Lower leg skin (tissue), 4 donors: ENCODE data around the gene MED27. TPM values are rescaled to one million over a fixed set of nuclear protein-coding genes. Genes with fewer than 3 reads are reported as not detected.

Source experiments
- DNase-seq, 2 donors: peaks; one replicate each; pipeline ENCODE4 v3.0.0-alpha.2; 2019; ENCODE audit warnings: low spot score in 2 of 2
- H3K4me3 ChIP-seq: fragments of 200-600 bp; sonication (generic); 2 replicates; pipeline ENCODE4 v1.5.1; 2017; ENCODE audit warnings: mild to moderate bottlenecking, low read depth; ENCODE audit not compliant: poor library complexity, severe bottlenecking
- CTCF ChIP-seq, 3 donors: fragments of 450-650 bp; IDR thresholded peaks; one replicate each; pipeline ENCODE4 v1.5.1; 2016; ENCODE audit warnings: antibody characterized with exemption in 3 of 3, mild to moderate bottlenecking in 3 of 3, moderate library complexity in 2 of 3
- POLR2A ChIP-seq, 2 donors: fragments of 450-650 bp; IDR thresholded peaks; one replicate each; pipeline ENCODE4 v1.6.1; 2016 to 2017; ENCODE audit warnings: antibody characterized with exemption in 2 of 2, mild to moderate bottlenecking in 1 of 2, moderate library complexity in 1 of 2
- WGBS, 2 donors: methylation state at CpG; one replicate each; pipeline ENCODE4 v1.1.5; 2018; 5-methylcytosine and 5-hydroxymethylcytosine counted together
- intact Hi-C: fragments of 100-400 bp; cut with DNase I; formaldehyde crosslinking; loops from one replicate; pipeline ENCODE4 v1.15.0; 2023; ENCODE audit warnings: low total_unique reads
- total RNA-seq, 4 donors: library from RNA; depleted of rRNA; stranded (reverse); fragments of >200 nt; gene quantifications; one replicate each; pipeline ENCODE4 v1.1.0, GENCODE V29; 2016

The MED27 gene
- total RNA-seq, 4 donors from 2014 or later = 15.4 to 20.3 (median 16.5) TPM

GRCh38 chr9:131987232-131987631 lies 92.4 kb downstream of the MED27 start:
- no peak for TF ChIP-seq POLR2A (IDR thresholded peaks at IDR 0.05)
- no peak for TF ChIP-seq CTCF (IDR thresholded peaks at IDR 0.05)
- no peak overlapping the region for H3K4me3 ChIP-seq
- 94 to 95% methylated on average over 5 of the region's 5 CpGs for WGBS, 2 donors
- intact Hi-C loops = no loop called here
- DNase-seq = no peak

- no peak for DNase-seq
- WGBS, 2 donors = 94 to 98% methylated on average over 4 of the region's 4 CpGs
- no peak overlapping the region for H3K4me3 ChIP-seq
- TF ChIP-seq POLR2A (IDR thresholded peaks at IDR 0.05) (no peak), CTCF (IDR thresholded peaks at IDR 0.05) (no peak)
- intact Hi-C loops = no loop called here
Observed at GRCh38 chr9:131986576-131986975, 93.1 kb downstream of the MED27 start.

GRCh38 chr9:131986089-131986488 lies 93.6 kb downstream of the MED27 start:
- no peak for DNase-seq
- TF ChIP-seq POLR2A (IDR thresholded peaks at IDR 0.05) (no peak), CTCF (IDR thresholded peaks at IDR 0.05) (no peak)
- WGBS, 2 donors = 97% methylated on average over 3 of the region's 3 CpGs
- no peak overlapping the region for H3K4me3 ChIP-seq
- intact Hi-C loops = no loop called here

- DNase-seq = no peak
- 95 to 96% methylated on average over 1 of the region's 1 CpG for WGBS, 2 donors
- H3K4me3 ChIP-seq = no peak overlapping the region
- TF ChIP-seq CTCF (IDR thresholded peaks at IDR 0.05) (no peak), POLR2A (IDR thresholded peaks at IDR 0.05) (no peak)
- intact Hi-C loops = no loop called here
Observed at GRCh38 chr9:131984564-131984963, 95.1 kb downstream of the MED27 start.

GRCh38 chr9:131982671-131983239 lies 96.9 kb downstream of the MED27 start:
- H3K4me3 ChIP-seq = no peak overlapping the region
- intact Hi-C loops = no loop called here
- DNase-seq = no peak
- TF ChIP-seq CTCF (IDR thresholded peaks at IDR 0.05) = no peak
- no peak for TF ChIP-seq POLR2A (IDR thresholded peaks at IDR 0.05)
- 83 to 86% methylated on average over 5 of the region's 5 CpGs for WGBS, 2 donors

GRCh38 chr9:131982102-131982501 lies 97.6 kb downstream of the MED27 start:
- H3K4me3 ChIP-seq = no peak overlapping the region
- no peak for TF ChIP-seq CTCF (IDR thresholded peaks at IDR 0.05)
- no peak for DNase-seq
- intact Hi-C loops = no loop called here
- whole genome bisulfite sequencing, 2 donors = 84 to 87% methylated on average over 4 of the region's 4 CpGs
